GM23338 (cell line): ENCODE results near the gene BMAL1. TPM values are rescaled to one million over a fixed set of nuclear protein-coding genes. Genes with fewer than 3 reads are reported as not detected.

Experiments
- ATAC-seq: fragments of 200-7000 bp; cut with Tn5 transposase; 3 replicates; pipeline ENCODE4 v1.9.1; 2020
- DNase-seq: peaks from one replicate; pipeline ENCODE4 v3.0.0-alpha.2; 2015; ENCODE audit warnings: low spot score
- H2AFZ ChIP-seq: fragments of 200-600 bp; sonication (generic); 2 replicates; pipeline ENCODE4 v1.8.0; 2016; ENCODE audit warnings: antibody characterized with exemption, mild to moderate bottlenecking, moderate library complexity
- H3F3A ChIP-seq: fragments of 200-600 bp; sonication (generic); replicated peaks from 2 replicates; pipeline ENCODE4 v1.8.0; 2017; ENCODE audit warnings: antibody characterized with exemption, mixed run types, low read depth
- H3K27ac ChIP-seq: fragments of 200-600 bp; sonication (generic); 2 replicates; pipeline ENCODE4 v1.6.1; 2016; ENCODE audit warnings: low read depth
- H3K27me3 ChIP-seq: fragments of 200-600 bp; sonication (generic); 2 replicates; pipeline ENCODE4 v1.8.0; 2016; ENCODE audit warnings: mild to moderate bottlenecking, mixed run types, moderate library complexity; ENCODE audit not compliant: insufficient read depth
- H3K36me3 ChIP-seq: fragments of 200-600 bp; sonication (generic); 2 replicates; pipeline ENCODE4 v1.8.0; 2016; ENCODE audit warnings: mild to moderate bottlenecking; ENCODE audit not compliant: insufficient read depth
- H3K4me1 ChIP-seq: fragments of 200-600 bp; sonication (generic); 2 replicates; pipeline ENCODE4 v1.8.0; 2016; ENCODE audit warnings: mild to moderate bottlenecking, moderate library complexity; ENCODE audit not compliant: insufficient read depth
- H3K4me2 ChIP-seq: fragments of 200-600 bp; sonication (generic); 2 replicates; pipeline ENCODE4 v1.7.1; 2017; ENCODE audit warnings: mixed run types
- H3K4me3 ChIP-seq: fragments of 200-600 bp; sonication (generic); 2 replicates; pipeline ENCODE4 v1.6.1; 2016; ENCODE audit warnings: mixed run types
- H3K79me2 ChIP-seq: fragments of 200-600 bp; sonication (generic); replicated peaks from 2 replicates; pipeline ENCODE4 v1.8.0; 2017; ENCODE audit warnings: mild to moderate bottlenecking; ENCODE audit not compliant: insufficient read depth
- H3K9me2 ChIP-seq: fragments of 200-600 bp; sonication (generic); 2 replicates; pipeline ENCODE4 v1.8.0; 2017; ENCODE audit not compliant: insufficient read depth
- H4K20me1 ChIP-seq: fragments of 200-600 bp; sonication (generic); replicated peaks from 2 replicates; pipeline ENCODE4 v1.8.0; 2017; ENCODE audit warnings: mild to moderate bottlenecking; ENCODE audit not compliant: insufficient read depth
- H3K27ac Mint-ChIP-seq: 2 replicates; pipeline ENCODE4 v1.8.0; 2020; ENCODE audit warnings: inconsistent platforms, mild to moderate bottlenecking, moderate library complexity, mixed read lengths
- H3K27me3 Mint-ChIP-seq: 3 replicates; pipeline ENCODE4 v1.8.0; 2022; ENCODE audit warnings: low read depth, mild to moderate bottlenecking, moderate library complexity, mixed read lengths, inconsistent platforms; ENCODE audit not compliant: insufficient read depth, poor library complexity
- H3K36me3 Mint-ChIP-seq: 3 replicates; pipeline ENCODE4 v1.8.0; 2021; ENCODE audit warnings: low read depth, mild to moderate bottlenecking, inconsistent platforms, moderate library complexity, mixed read lengths
- H3K4me1 Mint-ChIP-seq: 3 replicates; pipeline ENCODE4 v1.8.0; 2020; ENCODE audit warnings: mild to moderate bottlenecking, inconsistent platforms, mixed read lengths
- H3K4me3 Mint-ChIP-seq: 3 replicates; pipeline ENCODE4 v1.8.0; 2021; ENCODE audit warnings: moderate library complexity, mild to moderate bottlenecking, inconsistent platforms, mixed read lengths
- H3K9me3 Mint-ChIP-seq: 3 replicates; pipeline ENCODE4 v1.8.0; 2020; ENCODE audit warnings: moderate library complexity, mild to moderate bottlenecking, inconsistent platforms, mixed read lengths
- CREB1 ChIP-seq: fragments of 250-450 bp; sonication (Bioruptor Pico); IDR thresholded peaks from 2 replicates; pipeline ENCODE4 v1.5.0; 2020; ENCODE audit warnings: low read depth, mild to moderate bottlenecking, moderate library complexity
- CTCF ChIP-seq, 2 experiments: fragments of 200-600 bp in 1 of 2; sonication (generic) in 1 of 2; conservative IDR thresholded peaks; 2 replicates each; pipeline versions ENCODE4 v1.5.1 to v1.6.1; 2016 to 2017; ENCODE audit warnings: antibody characterized with exemption in 2 of 2, low read depth in 2 of 2, mild to moderate bottlenecking in 2 of 2, moderate library complexity in 1 of 2
- EZH2 ChIP-seq: fragments of 200-600 bp; sonication (generic); IDR thresholded peaks from one replicate; pipeline ENCODE4 v1.8.0; 2017; ENCODE audit warnings: antibody characterized with exemption, mild to moderate bottlenecking, low read depth; ENCODE audit not compliant: unreplicated experiment
- JUNB ChIP-seq: IDR thresholded peaks from one replicate; pipeline ENCODE4 v1.6.1; 2016; ENCODE audit warnings: antibody characterized with exemption; ENCODE audit not compliant: unreplicated experiment
- NANOG ChIP-seq: IDR thresholded peaks from 2 replicates; pipeline ENCODE4 v1.6.1; 2016; ENCODE audit warnings: antibody characterized with exemption, borderline replicate concordance
- POLR2AphosphoS5 ChIP-seq: IDR thresholded peaks from 2 replicates; pipeline ENCODE4 v1.6.1; 2016; ENCODE audit warnings: antibody characterized with exemption, low read depth
- STAT1 ChIP-seq: IDR thresholded peaks from one replicate; pipeline ENCODE4 v1.6.1; 2016; ENCODE audit warnings: antibody characterized with exemption; ENCODE audit not compliant: unreplicated experiment
- ZNF331 ChIP-seq: fragments of 250-450 bp; sonication (Bioruptor Pico); IDR thresholded peaks from 2 replicates; pipeline ENCODE4 v1.5.0; 2020; ENCODE audit warnings: low read depth, mild to moderate bottlenecking, moderate library complexity
- polyA plus RNA-seq: library from polyadenylated mRNA; unstranded; fragments of >200 nt; fragmentation: Nextera tagmentation; extraction: Ambion mirVana; gene quantifications from 2 replicates; pipeline ENCODE4 v1.2.1, GENCODE V29; 2016
- total RNA-seq: library from RNA; depleted of rRNA; stranded (reverse); fragments of >200 nt; shearing (Covaris generic); gene quantifications from 2 replicates; pipeline ENCODE4 v1.2.3, GENCODE V29; 2014
- TF ChIP-seq, protein P1 (sequence below): IDR thresholded peaks from one replicate; pipeline ENCODE4 v1.6.1; 2018; ENCODE audit warnings: antibody characterized with exemption; ENCODE audit not compliant: unreplicated experiment
- TF ChIP-seq, protein P2 (sequence below): fragments of 250-450 bp; sonication (Bioruptor Pico); IDR thresholded peaks from 2 replicates; pipeline ENCODE4 v1.5.0; 2020; ENCODE audit warnings: mild to moderate bottlenecking, moderate library complexity

BMAL1 gene
- total and polyA plus RNA-seq, 2 experiments from 2014 or later, result 5.1 to 7.2 TPM

DNA sequence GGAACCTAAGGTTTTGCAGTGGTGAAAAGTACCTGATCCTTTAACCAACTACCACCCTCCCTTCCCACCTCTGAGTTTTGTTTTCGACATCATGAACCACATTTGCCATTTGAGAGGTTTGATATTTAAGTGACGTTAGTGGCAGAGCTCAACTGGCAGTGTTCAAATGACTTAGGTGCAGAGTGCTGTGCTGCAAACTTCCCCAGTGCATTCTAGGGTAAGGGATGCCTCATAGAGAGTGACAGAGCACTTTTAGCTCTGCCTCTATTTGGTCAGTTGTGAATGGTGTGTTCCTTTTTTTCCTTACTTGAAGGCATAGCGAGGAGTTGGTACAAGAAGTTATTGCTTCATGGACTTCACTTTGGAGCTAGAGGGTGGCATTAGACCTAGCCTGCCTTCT is 9.4 kb downstream of the BMAL1 start:
- ATAC-seq (no peak), DNase-seq (no peak)
- Mint-ChIP-seq H3K27ac (no peak overlapping the region), H3K36me3 (no peaks in the 10 kb centered on the region), H3K27me3 (peaks cover 5% of the 10 kb centered on the region), H3K4me1 (peaks cover 24% of the 10 kb centered on the region), H3K9me3 (no peaks in the 10 kb centered on the region), H3K4me3 (no peak overlapping the region)
- Histone ChIP-seq H3K36me3 (no peaks in the 10 kb centered on the region), H3K4me2 (no peak overlapping the region), H3K27me3 (no peaks in the 10 kb centered on the region), H2AFZ (no peak overlapping the region), H3K4me1 (peaks cover 10% of the 10 kb centered on the region; the same call in 1 of the 2 replicates), H3K4me3 (no peak overlapping the region), H3K9me2 (no peaks in the 10 kb centered on the region), H3K27ac (no peak overlapping the region), H3F3A (no peaks in the 10 kb centered on the region), H3K79me2 (peaks cover 15% of the 10 kb centered on the region; the same call in 1 of the 2 replicates), H4K20me1 (no peaks in the 10 kb centered on the region; the same call in 1 of the 2 replicates)
- no peak for TF ChIP-seq POLR2AphosphoS5
- no peak for TF ChIP-seq CTCF (conservative IDR thresholded peaks at IDR 0.05; ENCODE audit: low read depth in 2 of 2)
- TF ChIP-seq, protein P1, sequence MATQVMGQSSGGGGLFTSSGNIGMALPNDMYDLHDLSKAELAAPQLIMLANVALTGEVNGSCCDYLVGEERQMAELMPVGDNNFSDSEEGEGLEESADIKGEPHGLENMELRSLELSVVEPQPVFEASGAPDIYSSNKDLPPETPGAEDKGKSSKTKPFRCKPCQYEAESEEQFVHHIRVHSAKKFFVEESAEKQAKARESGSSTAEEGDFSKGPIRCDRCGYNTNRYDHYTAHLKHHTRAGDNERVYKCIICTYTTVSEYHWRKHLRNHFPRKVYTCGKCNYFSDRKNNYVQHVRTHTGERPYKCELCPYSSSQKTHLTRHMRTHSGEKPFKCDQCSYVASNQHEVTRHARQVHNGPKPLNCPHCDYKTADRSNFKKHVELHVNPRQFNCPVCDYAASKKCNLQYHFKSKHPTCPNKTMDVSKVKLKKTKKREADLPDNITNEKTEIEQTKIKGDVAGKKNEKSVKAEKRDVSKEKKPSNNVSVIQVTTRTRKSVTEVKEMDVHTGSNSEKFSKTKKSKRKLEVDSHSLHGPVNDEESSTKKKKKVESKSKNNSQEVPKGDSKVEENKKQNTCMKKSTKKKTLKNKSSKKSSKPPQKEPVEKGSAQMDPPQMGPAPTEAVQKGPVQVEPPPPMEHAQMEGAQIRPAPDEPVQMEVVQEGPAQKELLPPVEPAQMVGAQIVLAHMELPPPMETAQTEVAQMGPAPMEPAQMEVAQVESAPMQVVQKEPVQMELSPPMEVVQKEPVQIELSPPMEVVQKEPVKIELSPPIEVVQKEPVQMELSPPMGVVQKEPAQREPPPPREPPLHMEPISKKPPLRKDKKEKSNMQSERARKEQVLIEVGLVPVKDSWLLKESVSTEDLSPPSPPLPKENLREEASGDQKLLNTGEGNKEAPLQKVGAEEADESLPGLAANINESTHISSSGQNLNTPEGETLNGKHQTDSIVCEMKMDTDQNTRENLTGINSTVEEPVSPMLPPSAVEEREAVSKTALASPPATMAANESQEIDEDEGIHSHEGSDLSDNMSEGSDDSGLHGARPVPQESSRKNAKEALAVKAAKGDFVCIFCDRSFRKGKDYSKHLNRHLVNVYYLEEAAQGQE, result no peak
- TF ChIP-seq ZNF331 (CRISPR knock-in tag), result no peak
- TF ChIP-seq STAT1, result no peak
- no peak for TF ChIP-seq JUNB
- TF ChIP-seq NANOG, result no peak
- no peak for TF ChIP-seq EZH2
- no peak for TF ChIP-seq CREB1 (CRISPR knock-in tag)
- TF ChIP-seq, protein P2, sequence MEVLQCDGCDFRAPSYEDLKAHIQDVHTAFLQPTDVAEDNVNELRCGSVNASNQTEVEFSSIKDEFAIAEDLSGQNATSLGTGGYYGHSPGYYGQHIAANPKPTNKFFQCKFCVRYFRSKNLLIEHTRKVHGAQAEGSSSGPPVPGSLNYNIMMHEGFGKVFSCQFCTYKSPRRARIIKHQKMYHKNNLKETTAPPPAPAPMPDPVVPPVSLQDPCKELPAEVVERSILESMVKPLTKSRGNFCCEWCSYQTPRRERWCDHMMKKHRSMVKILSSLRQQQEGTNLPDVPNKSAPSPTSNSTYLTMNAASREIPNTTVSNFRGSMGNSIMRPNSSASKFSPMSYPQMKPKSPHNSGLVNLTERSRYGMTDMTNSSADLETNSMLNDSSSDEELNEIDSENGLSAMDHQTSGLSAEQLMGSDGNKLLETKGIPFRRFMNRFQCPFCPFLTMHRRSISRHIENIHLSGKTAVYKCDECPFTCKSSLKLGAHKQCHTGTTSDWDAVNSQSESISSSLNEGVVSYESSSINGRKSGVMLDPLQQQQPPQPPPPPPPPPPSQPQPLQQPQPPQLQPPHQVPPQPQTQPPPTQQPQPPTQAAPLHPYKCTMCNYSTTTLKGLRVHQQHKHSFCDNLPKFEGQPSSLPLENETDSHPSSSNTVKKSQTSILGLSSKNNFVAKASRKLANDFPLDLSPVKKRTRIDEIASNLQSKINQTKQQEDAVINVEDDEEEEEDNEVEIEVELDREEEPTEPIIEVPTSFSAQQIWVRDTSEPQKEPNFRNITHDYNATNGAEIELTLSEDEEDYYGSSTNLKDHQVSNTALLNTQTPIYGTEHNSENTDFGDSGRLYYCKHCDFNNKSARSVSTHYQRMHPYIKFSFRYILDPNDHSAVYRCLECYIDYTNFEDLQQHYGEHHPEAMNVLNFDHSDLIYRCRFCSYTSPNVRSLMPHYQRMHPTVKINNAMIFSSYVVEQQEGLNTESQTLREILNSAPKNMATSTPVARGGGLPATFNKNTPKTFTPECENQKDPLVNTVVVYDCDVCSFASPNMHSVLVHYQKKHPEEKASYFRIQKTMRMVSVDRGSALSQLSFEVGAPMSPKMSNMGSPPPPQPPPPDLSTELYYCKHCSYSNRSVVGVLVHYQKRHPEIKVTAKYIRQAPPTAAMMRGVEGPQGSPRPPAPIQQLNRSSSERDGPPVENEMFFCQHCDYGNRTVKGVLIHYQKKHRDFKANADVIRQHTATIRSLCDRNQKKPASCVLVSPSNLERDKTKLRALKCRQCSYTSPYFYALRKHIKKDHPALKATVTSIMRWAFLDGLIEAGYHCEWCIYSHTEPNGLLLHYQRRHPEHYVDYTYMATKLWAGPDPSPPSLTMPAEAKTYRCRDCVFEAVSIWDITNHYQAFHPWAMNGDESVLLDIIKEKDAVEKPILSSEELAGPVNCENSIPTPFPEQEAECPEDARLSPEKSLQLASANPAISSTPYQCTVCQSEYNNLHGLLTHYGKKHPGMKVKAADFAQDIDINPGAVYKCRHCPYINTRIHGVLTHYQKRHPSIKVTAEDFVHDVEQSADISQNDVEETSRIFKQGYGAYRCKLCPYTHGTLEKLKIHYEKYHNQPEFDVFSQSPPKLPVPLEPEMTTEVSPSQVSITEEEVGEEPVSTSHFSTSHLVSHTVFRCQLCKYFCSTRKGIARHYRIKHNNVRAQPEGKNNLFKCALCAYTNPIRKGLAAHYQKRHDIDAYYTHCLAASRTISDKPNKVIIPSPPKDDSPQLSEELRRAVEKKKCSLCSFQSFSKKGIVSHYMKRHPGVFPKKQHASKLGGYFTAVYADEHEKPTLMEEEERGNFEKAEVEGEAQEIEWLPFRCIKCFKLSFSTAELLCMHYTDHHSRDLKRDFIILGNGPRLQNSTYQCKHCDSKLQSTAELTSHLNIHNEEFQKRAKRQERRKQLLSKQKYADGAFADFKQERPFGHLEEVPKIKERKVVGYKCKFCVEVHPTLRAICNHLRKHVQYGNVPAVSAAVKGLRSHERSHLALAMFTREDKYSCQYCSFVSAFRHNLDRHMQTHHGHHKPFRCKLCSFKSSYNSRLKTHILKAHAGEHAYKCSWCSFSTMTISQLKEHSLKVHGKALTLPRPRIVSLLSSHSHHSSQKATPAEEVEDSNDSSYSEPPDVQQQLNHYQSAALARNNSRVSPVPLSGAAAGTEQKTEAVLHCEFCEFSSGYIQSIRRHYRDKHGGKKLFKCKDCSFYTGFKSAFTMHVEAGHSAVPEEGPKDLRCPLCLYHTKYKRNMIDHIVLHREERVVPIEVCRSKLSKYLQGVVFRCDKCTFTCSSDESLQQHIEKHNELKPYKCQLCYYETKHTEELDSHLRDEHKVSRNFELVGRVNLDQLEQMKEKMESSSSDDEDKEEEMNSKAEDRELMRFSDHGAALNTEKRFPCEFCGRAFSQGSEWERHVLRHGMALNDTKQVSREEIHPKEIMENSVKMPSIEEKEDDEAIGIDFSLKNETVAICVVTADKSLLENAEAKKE (CRISPR knock-in tag), result no peak
